ENCODE results near the gene CLDN4. TPM values are rescaled to one million over a fixed set of nuclear protein-coding genes. Genes with fewer than 3 reads are reported as not detected.
A peak's percentile ranks its signal among the peaks of the same experiment; 100 is the strongest.

The CLDN4 gene
- polyA plus RNA-seq, 1 experiment: 0.15 TPM

DNA sequence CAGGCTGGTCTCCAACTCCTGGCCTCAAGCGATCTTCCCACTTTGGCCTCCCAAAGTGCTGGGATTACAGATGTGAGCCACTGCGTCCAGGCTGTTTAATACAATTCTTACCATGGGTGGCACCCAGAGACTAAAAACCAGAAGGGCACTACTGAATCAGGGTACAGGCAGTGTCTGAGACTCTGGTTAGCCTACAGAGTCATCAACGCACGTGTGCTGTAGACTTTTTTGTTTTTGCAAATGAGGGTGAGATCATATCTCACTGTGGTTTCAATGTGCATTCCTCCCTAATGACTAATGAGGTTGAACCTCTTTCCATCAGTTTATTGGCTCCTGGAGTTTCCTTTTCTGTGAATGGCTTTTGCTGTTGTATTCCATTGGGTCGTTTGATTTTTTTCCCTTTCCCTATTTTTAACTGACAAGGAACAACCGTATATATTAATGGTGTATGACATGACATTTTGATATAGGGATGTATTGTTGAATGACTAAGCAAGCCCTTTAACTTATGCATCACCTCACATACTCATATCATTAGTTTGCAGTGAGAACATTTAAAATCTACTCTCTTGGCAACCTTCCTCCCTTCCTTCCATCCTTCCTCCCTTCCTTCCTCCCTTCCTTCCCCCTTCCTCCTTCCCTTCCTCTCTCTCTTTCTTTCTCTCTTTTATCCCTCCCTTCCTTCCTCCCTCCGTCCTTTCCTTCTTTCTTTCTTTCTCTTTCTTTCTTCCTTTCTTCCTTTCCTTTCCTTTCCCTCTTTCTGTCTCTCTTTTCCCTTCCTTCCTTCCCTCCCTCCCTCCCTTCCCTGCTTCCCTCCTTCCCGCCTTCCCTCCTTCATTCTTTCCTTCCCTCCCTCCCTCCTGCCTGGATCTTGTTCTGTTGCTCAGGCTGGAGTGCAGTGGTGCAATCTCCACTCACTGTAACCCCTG is 20.9 kb downstream of the CLDN4 start:
- TF ChIP-seq, protein P1, sequence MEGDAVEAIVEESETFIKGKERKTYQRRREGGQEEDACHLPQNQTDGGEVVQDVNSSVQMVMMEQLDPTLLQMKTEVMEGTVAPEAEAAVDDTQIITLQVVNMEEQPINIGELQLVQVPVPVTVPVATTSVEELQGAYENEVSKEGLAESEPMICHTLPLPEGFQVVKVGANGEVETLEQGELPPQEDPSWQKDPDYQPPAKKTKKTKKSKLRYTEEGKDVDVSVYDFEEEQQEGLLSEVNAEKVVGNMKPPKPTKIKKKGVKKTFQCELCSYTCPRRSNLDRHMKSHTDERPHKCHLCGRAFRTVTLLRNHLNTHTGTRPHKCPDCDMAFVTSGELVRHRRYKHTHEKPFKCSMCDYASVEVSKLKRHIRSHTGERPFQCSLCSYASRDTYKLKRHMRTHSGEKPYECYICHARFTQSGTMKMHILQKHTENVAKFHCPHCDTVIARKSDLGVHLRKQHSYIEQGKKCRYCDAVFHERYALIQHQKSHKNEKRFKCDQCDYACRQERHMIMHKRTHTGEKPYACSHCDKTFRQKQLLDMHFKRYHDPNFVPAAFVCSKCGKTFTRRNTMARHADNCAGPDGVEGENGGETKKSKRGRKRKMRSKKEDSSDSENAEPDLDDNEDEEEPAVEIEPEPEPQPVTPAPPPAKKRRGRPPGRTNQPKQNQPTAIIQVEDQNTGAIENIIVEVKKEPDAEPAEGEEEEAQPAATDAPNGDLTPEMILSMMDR (IDR thresholded peaks at IDR 0.05; ENCODE audit: low read depth, low read length): no peak
- ChIA-PET POLR2A (interaction anchor here (0.6 to 1.4 kb wide), 7 partner anchors 9 to 134 kb away, joined by 3 to 10 read pairs (median 3); partner anchors contain the start of genes METTL27 and STX1A), CTCF (no interaction called here)
- Histone ChIP-seq H3K27me3 (ENCODE audit: control insufficient read depth, insufficient read depth, low read length) (no peaks in the 10 kb centered on the region), H3K4me3 (ENCODE audit: low read depth, low read length) (peak overlapping the region; percentile 29; the same call in 1 of the 2 replicates), H3K9me3 (ENCODE audit: control insufficient read depth, insufficient read depth, low read length) (no peaks in the 10 kb centered on the region; the same call in 1 of the 2 replicates), H3K27ac (ENCODE audit: low read depth, low read length) (peak overlapping the region; percentile 100)
- DNase-seq (ENCODE audit: low read depth, low spot score): peak; percentile 94

DNA sequence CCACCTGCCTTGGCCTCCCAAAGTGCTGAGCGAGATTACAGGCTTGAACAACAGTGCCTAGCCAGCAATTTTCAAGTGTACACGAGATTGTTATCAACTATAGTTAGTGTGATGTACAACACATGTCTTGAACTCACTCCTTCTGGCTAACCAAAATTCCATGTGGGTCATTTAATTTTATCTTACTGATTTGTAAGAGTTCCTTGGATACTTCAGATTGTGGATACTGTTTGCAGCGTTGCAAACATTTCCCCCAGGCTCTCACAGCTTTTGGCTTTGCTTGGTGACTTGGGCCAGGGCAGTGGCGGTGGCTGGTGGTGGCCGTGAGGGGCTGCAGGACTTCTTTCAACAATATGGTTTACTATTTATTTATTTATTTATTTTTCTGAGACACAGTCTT is 21.7 kb downstream of the CLDN4 start:
- no peak for DNase-seq (ENCODE audit: low read depth, low spot score)
- ChIA-PET POLR2A (no interaction called here), CTCF (no interaction called here)
- Histone ChIP-seq H3K27ac (ENCODE audit: low read depth, low read length) (no peak overlapping the region), H3K4me3 (ENCODE audit: low read depth, low read length) (no peak overlapping the region), H3K27me3 (ENCODE audit: control insufficient read depth, insufficient read depth, low read length) (no peaks in the 10 kb centered on the region), H3K9me3 (ENCODE audit: control insufficient read depth, insufficient read depth, low read length) (no peaks in the 10 kb centered on the region; the same call in 1 of the 2 replicates)
- TF ChIP-seq, protein P1 (IDR thresholded peaks at IDR 0.05; ENCODE audit: low read depth, low read length): no peak

DNA sequence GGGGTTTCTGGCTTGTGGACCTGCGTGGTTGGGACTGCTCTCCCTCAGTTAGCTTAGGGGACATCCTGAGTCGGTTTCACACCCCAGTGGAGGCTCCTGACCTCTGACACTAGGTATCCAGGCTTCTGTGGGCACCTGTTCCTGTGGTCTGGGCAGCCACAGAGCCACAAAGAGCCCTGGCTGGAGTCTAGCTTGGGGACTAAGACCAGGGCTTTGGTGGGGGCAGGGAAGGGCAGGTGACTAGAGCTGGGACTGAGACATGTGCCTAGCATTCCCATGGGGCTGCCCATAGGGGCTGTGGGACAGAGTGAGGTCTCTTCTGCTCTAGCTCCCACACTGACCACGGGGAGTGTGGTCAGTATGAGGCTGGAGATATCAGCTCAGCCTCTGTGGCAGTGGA is 26.1 kb downstream of the CLDN4 start:
- Histone ChIP-seq H3K4me3 (ENCODE audit: low read depth, low read length) (no peak overlapping the region), H3K27ac (ENCODE audit: low read depth, low read length) (no peak overlapping the region), H3K27me3 (ENCODE audit: control insufficient read depth, insufficient read depth, low read length) (no peaks in the 10 kb centered on the region), H3K9me3 (ENCODE audit: control insufficient read depth, insufficient read depth, low read length) (no peaks in the 10 kb centered on the region; the same call in 1 of the 2 replicates)
- TF ChIP-seq, protein P1 (IDR thresholded peaks at IDR 0.05; ENCODE audit: low read depth, low read length): no peak
- CTCF ChIA-PET: interaction anchor here (0.7 to 1.1 kb wide), 3 partner anchors 52 to 254 kb away, joined by 3 to 7 read pairs (median 5); no protein-coding TSS in a partner anchor
- DNase-seq (ENCODE audit: low read depth, low spot score): no peak
- POLR2A ChIA-PET: no interaction called here

DNA sequence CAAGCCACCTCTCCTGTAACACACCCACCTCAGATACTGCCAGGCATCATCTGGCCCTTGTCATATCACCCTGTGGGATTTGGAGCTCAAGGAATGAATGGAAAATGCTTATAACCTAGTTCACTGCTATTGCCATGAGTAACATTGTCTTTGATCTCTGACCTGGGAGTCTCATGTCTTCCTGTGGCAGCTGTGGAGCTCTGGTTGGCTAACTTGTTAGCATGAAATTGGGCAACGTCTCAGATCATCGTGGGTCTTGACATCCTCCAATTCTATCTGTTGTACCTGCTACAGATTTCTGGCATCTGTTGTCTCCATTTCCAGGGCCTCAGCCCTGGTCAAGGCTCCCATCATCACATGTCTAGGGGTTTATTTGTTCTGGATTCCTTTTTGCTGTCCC is 28.0 kb downstream of the CLDN4 start:
- Histone ChIP-seq H3K27me3 (ENCODE audit: control insufficient read depth, insufficient read depth, low read length) (no peaks in the 10 kb centered on the region), H3K4me3 (ENCODE audit: low read depth, low read length) (no peak overlapping the region), H3K9me3 (ENCODE audit: control insufficient read depth, insufficient read depth, low read length) (no peaks in the 10 kb centered on the region; the same call in 1 of the 2 replicates), H3K27ac (ENCODE audit: low read depth, low read length) (no peak overlapping the region)
- ChIA-PET CTCF (interaction anchor here (0.7 kb wide), 2 partner anchors 33 to 543 kb away, joined by 3 read pairs; no protein-coding TSS in a partner anchor), POLR2A (interaction anchor here (0.7 kb wide), 1 partner anchor 225 kb away, joined by 4 read pairs; the partner anchor contains the start of gene LIMK1)
- TF ChIP-seq, protein P1 (IDR thresholded peaks at IDR 0.05; ENCODE audit: low read depth, low read length): no peak
- DNase-seq (ENCODE audit: low read depth, low spot score): no peak

DNA sequence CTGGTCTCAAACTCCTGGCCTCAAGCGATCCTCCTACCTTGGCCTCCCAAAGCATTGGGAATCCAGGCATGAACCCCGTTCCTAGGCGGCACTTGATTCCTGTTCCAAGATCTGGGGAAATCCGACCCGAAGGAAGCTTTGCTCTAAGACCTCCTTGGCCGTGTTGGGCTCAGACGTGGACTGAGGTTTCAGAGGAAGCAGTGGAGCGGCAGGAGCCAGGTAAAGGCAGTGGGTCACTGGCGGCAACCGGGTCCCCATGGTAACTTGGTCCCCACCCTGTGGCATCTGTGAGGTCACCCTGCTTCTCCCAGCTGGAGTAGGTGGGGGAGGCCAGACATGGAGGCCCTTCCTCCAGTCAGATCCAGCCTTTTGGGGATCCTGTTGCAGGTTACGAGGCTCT is 30.1 kb downstream of the CLDN4 start, which contains the start of gene TMEM270:
TSS of gene TMEM270 (plus strand) at position 301 of the 400 bp plus-strand sequence. CDS start at position 337, 36 bp downstream.
- Histone ChIP-seq H3K4me3 (ENCODE audit: low read depth, low read length) (no peak within 1 kb of the TSS), H3K27ac (ENCODE audit: low read depth, low read length) (no peak within 1 kb of the TSS), H3K9me3 (ENCODE audit: control insufficient read depth, insufficient read depth, low read length) (no peaks in the 10 kb centered on the region; the same call in 1 of the 2 replicates), H3K27me3 (ENCODE audit: control insufficient read depth, insufficient read depth, low read length) (no peaks in the 10 kb centered on the region)
- no peak for DNase-seq (ENCODE audit: low read depth, low spot score)
- TF ChIP-seq, protein P1 (IDR thresholded peaks at IDR 0.05; ENCODE audit: low read depth, low read length): no peak
- ChIA-PET POLR2A (no interaction called here), CTCF (interaction anchor here (1.0 kb wide), 1 partner anchor 49 kb away, joined by 4 read pairs; no protein-coding TSS in a partner anchor)
